HG03139 (cell line): Measurements from ENCODE around the gene STAT3.
"Not testable (repeated sequence)": the region's sequence is repeated elsewhere in the genome, so short reads cannot be mapped to it uniquely, and the experiment has no call there.

Source experiments
- ATAC-seq: cut with Tn5 transposase; IDR thresholded peaks from one replicate; pipeline ENCODE4 v1.9.1; 2021; ENCODE audit not compliant: unreplicated experiment

Gene STAT3

GRCh38 chr17:42409523-42410318, 21.5 kb upstream of the STAT3 start:
- no peak for ATAC-seq

- no peak for ATAC-seq
These were observed 19.8 kb upstream of the STAT3 start for GRCh38 chr17:42408061-42408460.

- ATAC-seq: no peak
These were observed 19.1 kb upstream of the STAT3 start for GRCh38 chr17:42407289-42407836.

- ATAC-seq: no peak
These were observed 18.5 kb upstream of the STAT3 start for GRCh38 chr17:42406615-42407288.

GRCh38 chr17:42405963-42406495, 17.8 kb upstream of the STAT3 start:
- ATAC-seq: no peak

GRCh38 chr17:42405076-42405475, 16.8 kb upstream of the STAT3 start:
- no peak for ATAC-seq

GRCh38 chr17:42404326-42405055, 16.2 kb upstream of the STAT3 start:
- no peak for ATAC-seq

GRCh38 chr17:42403150-42403549, 14.9 kb upstream of the STAT3 start:
- ATAC-seq: no peak

- ATAC-seq: no peak
These were observed 13.9 kb upstream of the STAT3 start for GRCh38 chr17:42402117-42402516.

- not testable (repeated sequence) for ATAC-seq
These were observed 12.7 kb upstream of the STAT3 start for GRCh38 chr17:42400844-42401375.

- ATAC-seq: no peak
These were observed 12.0 kb upstream of the STAT3 start for GRCh38 chr17:42399948-42400843.

- no peak for ATAC-seq
These were observed 10.9 kb upstream of the STAT3 start for GRCh38 chr17:42399121-42399520.

- not testable (repeated sequence) for ATAC-seq
These were observed 7.4 kb upstream of the STAT3 start for GRCh38 chr17:42395601-42396000.

GRCh38 chr17:42394838-42395237, 6.6 kb upstream of the STAT3 start:
- ATAC-seq: no peak

- no peak for ATAC-seq
These were observed 4.6 kb upstream of the STAT3 start for GRCh38 chr17:42392692-42393415.

GRCh38 chr17:42391439-42391838, 3.2 kb upstream of the STAT3 start:
- not testable (repeated sequence) for ATAC-seq

GRCh38 chr17:42389899-42390298, 1.7 kb upstream of the STAT3 start:
- ATAC-seq: no peak

- ATAC-seq: peak; percentile 6
These were observed 834 bp upstream of the STAT3 start for GRCh38 chr17:42389135-42389417.

- no peak for ATAC-seq
These were observed 421 bp downstream of the STAT3 start for GRCh38 chr17:42387661-42388380.
